Osteoblast (primary cell): ENCODE results near the gene NFKBIL1. TPM values are rescaled to one million over a fixed set of nuclear protein-coding genes. Genes with fewer than 3 reads are reported as not detected.

Experiments
- DNase-seq: peaks from one replicate; pipeline ENCODE4 v3.0.0; 2011; ENCODE audit warnings: low spot score, mixed read lengths; ENCODE audit not compliant: insufficient read length; ENCODE audit errors: missing footprints
- H2AFZ ChIP-seq: 2 replicates; pipeline ENCODE4 v1.6.0; 2011; ENCODE audit warnings: mild to moderate bottlenecking, low read length
- H3K27ac ChIP-seq: 2 replicates; pipeline ENCODE4 v1.5.1; 2011; ENCODE audit warnings: mild to moderate bottlenecking, low read depth, low read length, moderate library complexity
- H3K27me3 ChIP-seq: 2 replicates; pipeline ENCODE4 v1.6.0; 2012; ENCODE audit warnings: mild to moderate bottlenecking, control low read depth, inconsistent platforms, low read length, moderate library complexity; ENCODE audit not compliant: insufficient read depth
- H3K36me3 ChIP-seq: 2 replicates; pipeline ENCODE4 v1.5.1; 2011; ENCODE audit warnings: mild to moderate bottlenecking, low read length, control low read depth, moderate library complexity; ENCODE audit not compliant: insufficient read depth
- H3K4me1 ChIP-seq: 2 replicates; pipeline ENCODE4 v1.5.1; 2011; ENCODE audit warnings: mild to moderate bottlenecking, low read length, control low read depth, moderate library complexity; ENCODE audit not compliant: insufficient read depth
- H3K4me2 ChIP-seq: 2 replicates; pipeline ENCODE4 v1.6.0; 2011; ENCODE audit warnings: mild to moderate bottlenecking, low read length; ENCODE audit not compliant: insufficient read depth
- H3K4me3 ChIP-seq: fragments of 200-600 bp; sonication (generic); 3 replicates; pipeline ENCODE4 v1.5.1; 2012; ENCODE audit warnings: mild to moderate bottlenecking, low read length, inconsistent platforms; ENCODE audit not compliant: insufficient read depth
- H3K79me2 ChIP-seq: 2 replicates; pipeline ENCODE4 v1.6.0; 2012; ENCODE audit warnings: mild to moderate bottlenecking, low read length, control low read depth, inconsistent platforms; ENCODE audit not compliant: insufficient read depth
- H3K9me3 ChIP-seq: 2 replicates; pipeline ENCODE4 v1.5.1; 2011; ENCODE audit warnings: low read depth, low read length, control low read depth
- H4K20me1 ChIP-seq: 2 replicates; pipeline ENCODE4 v1.6.0; 2012; ENCODE audit warnings: mild to moderate bottlenecking, low read length, control low read depth; ENCODE audit not compliant: insufficient read depth
- total RNA-seq: library from RNA; depleted of rRNA; stranded (reverse); fragments of >200 nt; gene quantifications from 2 replicates; pipeline ENCODE4 v1.2.3, GENCODE V29; 2012
- TF ChIP-seq, protein P1 (sequence below): IDR thresholded peaks from 2 replicates; pipeline ENCODE4 v1.5.1; 2011; ENCODE audit warnings: mild to moderate bottlenecking, low read depth, low read length, moderate library complexity; ENCODE audit errors: extremely low read depth

Gene NFKBIL1
- total RNA-seq, 1 donor: 56.8 TPM

GRCh38 chr6:31581434-31582229 is 34.2 kb downstream of the NFKBIL1 start:
- Histone ChIP-seq H3K79me2 (no peaks in the 10 kb centered on the region), H2AFZ (peak overlapping the region; percentile 98), H3K27ac (peak overlapping the region; percentile 48)

DNA sequence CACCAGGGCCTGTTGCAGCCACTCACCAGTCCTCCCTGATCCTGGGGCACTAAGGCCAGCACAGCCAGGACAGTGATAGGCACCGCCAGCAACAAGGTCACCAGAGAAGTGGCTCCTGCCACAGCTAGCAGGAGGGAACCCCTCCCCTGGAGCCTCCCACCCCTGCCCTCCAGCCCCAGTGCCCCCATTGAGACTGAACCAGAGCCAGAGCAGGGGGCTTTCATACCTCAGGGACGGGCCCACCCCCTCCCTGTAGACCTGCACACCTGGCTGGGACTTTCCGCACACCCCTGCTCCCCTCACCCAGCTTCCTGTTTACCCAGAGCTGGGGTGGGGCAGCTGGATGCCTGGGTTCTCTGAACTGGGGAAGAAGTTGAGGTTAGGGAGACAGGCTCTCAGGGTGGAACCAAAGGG is 34.8 kb downstream of the NFKBIL1 start, which contains the start of gene LTB:
Gene LTB (minus strand): TSS at position 195 of the 414 bp plus-strand sequence. CDS start 7 bp downstream, at position 188.
- H3K4me2 ChIP-seq: peak within 1 kb of the TSS; percentile 97
- TF ChIP-seq, protein P1, sequence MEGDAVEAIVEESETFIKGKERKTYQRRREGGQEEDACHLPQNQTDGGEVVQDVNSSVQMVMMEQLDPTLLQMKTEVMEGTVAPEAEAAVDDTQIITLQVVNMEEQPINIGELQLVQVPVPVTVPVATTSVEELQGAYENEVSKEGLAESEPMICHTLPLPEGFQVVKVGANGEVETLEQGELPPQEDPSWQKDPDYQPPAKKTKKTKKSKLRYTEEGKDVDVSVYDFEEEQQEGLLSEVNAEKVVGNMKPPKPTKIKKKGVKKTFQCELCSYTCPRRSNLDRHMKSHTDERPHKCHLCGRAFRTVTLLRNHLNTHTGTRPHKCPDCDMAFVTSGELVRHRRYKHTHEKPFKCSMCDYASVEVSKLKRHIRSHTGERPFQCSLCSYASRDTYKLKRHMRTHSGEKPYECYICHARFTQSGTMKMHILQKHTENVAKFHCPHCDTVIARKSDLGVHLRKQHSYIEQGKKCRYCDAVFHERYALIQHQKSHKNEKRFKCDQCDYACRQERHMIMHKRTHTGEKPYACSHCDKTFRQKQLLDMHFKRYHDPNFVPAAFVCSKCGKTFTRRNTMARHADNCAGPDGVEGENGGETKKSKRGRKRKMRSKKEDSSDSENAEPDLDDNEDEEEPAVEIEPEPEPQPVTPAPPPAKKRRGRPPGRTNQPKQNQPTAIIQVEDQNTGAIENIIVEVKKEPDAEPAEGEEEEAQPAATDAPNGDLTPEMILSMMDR: no peak
- H3K9me3 ChIP-seq: no peaks in the 10 kb centered on the region
- no peaks in the 10 kb centered on the region for H3K27me3 ChIP-seq
- H3K36me3 ChIP-seq: no peaks in the 10 kb centered on the region
- peaks cover 12% of the 10 kb centered on the region for H3K4me1 ChIP-seq
- H3K27ac ChIP-seq: peak within 1 kb of the TSS; percentile 48
- peak; percentile 54 for DNase-seq
- peak within 1 kb of the TSS; percentile 98 for H2AFZ ChIP-seq
- no peaks in the 10 kb centered on the region for H3K79me2 ChIP-seq
- no peaks in the 10 kb centered on the region for H4K20me1 ChIP-seq
- peak within 1 kb of the TSS; percentile 95 for H3K4me3 ChIP-seq

More at GRCh38 chr6:31581434-31582229, 34.2 kb downstream of the NFKBIL1 start:
- peak; percentile 77 for DNase-seq
- TF ChIP-seq, protein P1: no peak
- peaks cover 12% of the 10 kb centered on the region for H3K4me1 ChIP-seq
- no peaks in the 10 kb centered on the region for H3K9me3 ChIP-seq
- no peaks in the 10 kb centered on the region for H3K27me3 ChIP-seq
- no peaks in the 10 kb centered on the region for H3K36me3 ChIP-seq
- H3K4me3 ChIP-seq: peak overlapping the region; percentile 95
- H3K4me2 ChIP-seq: peak overlapping the region; percentile 97
- H4K20me1 ChIP-seq: no peaks in the 10 kb centered on the region

GRCh38 chr6:31585491-31585890 is 38.1 kb downstream of the NFKBIL1 start:
- no peaks in the 10 kb centered on the region for H4K20me1 ChIP-seq
- no peaks in the 10 kb centered on the region for H3K79me2 ChIP-seq
- H3K4me2 ChIP-seq: no peak overlapping the region
- no peaks in the 10 kb centered on the region for H3K9me3 ChIP-seq
- no peak overlapping the region for H3K27ac ChIP-seq
- peak; percentile 30 for DNase-seq
- H2AFZ ChIP-seq: no peak overlapping the region
- peaks cover 15% of the 10 kb centered on the region for H3K4me1 ChIP-seq
- TF ChIP-seq, protein P1: peak; percentile 34
- no peaks in the 10 kb centered on the region for H3K36me3 ChIP-seq
- H3K4me3 ChIP-seq: no peak overlapping the region
- H3K27me3 ChIP-seq: no peaks in the 10 kb centered on the region

- no peaks in the 10 kb centered on the region for H3K27me3 ChIP-seq
- no peaks in the 10 kb centered on the region for H4K20me1 ChIP-seq
- DNase-seq: peak; percentile 65
These were observed 38.6 kb downstream of the NFKBIL1 start, which contains the start of gene LST1 for GRCh38 chr6:31586008-31586407. TSS of gene LST1 (plus strand) at chr6:31586277. CDS start at chr6:31587300, 1,023 bp downstream.

More at GRCh38 chr6:31586008-31586407, 38.6 kb downstream of the NFKBIL1 start, which contains the start of gene LST1:
- no peaks in the 10 kb centered on the region for H3K79me2 ChIP-seq
- no peaks in the 10 kb centered on the region for H3K36me3 ChIP-seq
- H3K4me1 ChIP-seq: peaks cover 13% of the 10 kb centered on the region
- no peak within 1 kb of the TSS for H3K4me2 ChIP-seq
- TF ChIP-seq, protein P1: no peak
- H3K27ac ChIP-seq: no peak within 1 kb of the TSS
- H3K4me3 ChIP-seq: no peak within 1 kb of the TSS
- no peak within 1 kb of the TSS for H2AFZ ChIP-seq
- H3K9me3 ChIP-seq: no peaks in the 10 kb centered on the region
